GM21529 (cell line): ENCODE data around the gene ERBB4.

Source experiments
- ATAC-seq: cut with Tn5 transposase; IDR thresholded peaks from one replicate; pipeline ENCODE4 v1.9.1; 2021; ENCODE audit not compliant: unreplicated experiment

ERBB4 gene

DNA sequence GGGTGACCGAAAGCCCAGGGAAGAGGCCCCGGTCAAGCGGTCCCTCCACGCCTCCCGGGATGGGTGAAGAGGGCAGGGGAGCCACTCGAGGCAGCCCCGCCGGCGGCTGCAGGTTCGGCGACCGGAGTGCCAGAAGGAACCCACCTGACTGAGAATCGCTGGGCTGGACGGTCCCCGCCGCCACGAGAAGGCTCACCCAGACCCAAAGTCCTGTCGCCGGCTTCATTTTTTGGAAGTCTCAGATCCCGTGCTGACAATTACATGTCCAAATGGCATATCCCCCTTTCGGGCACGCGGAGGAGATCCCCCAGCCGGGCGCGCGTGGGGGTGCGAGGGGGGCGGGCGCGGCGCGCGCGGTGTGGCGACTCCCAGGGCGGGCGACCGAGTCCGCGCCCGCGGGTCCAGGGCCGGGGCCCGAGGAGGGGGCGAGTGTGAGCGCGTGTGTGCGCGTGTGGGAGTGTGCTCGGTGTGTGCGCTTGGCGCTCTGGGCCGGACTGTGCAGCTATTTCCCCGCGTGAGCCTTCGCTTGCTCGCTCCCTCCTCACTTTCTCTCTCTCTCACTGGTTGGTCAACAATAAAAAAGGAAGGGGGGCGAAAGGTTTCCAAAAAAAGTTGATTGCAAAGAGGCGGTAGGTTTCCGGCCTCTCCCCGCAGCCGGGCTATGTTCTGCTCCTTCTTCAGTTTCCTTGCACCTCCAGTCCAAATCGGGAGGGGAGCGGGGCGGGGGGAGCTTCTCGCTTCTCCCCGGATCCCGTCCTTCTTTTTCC, at the start of gene ERBB4:
Gene ERBB4 (minus strand): TSS at position 498 of the 767 bp plus-strand sequence. CDS start 272 bp downstream, at position 226.
- ATAC-seq, result no peak

DNA sequence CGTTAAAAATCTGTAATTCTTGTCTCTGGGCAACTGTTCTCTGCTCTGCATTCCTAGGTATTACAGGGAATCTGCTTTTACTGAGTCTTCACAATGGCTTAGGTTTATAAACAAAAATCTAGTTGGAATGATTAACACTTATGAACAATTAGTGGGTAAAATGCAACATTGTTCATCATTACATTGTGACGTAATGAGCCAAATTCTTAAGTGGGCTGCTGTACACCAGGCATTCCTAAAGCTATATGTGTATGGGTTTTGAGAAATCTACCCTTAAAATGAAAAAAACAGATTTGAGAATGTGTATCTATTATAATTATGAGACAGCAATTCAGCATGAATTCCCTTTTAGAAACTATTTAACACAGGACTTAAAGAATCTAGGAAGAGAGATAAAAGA, 41.5 kb upstream of the ERBB4 start:
- no peak for ATAC-seq

DNA sequence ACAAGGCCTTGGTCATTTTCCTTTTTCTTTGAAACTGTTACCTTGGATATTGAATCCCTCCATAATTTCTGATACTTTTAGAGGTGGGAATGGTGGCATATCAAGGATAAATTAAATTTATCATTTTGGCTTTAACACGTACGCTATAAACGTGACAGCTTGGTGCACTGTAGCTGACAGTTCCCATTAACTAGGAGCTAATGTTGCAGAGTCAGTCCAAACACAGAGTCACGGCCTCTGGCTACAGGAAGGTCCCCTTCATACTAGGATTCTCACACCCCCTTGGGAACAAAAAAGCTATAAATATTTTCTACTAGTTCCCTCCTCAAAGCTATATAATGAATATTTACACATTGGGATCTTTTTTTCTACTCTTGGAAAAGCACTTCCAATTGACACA, 17.7 kb upstream of the ERBB4 start:
- no peak for ATAC-seq

DNA sequence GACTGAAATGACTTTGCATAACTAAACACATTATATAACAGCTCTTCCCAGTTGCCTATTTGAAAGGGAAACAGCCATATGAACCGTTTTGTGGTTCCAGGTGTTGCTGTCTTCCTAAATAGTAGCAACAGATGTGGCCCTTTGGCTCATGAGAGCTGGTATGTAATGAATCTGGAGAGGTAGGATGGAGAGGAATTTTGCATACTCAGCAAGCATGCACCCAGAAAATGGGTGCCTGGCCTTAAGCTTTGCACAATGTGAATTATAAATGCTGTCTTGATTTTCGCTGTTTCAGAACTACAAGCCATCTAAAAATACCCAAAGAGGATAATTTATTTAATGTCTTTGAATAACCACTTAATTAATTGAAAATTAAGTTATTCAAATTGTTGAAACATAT, 15.6 kb upstream of the ERBB4 start:
- no peak for ATAC-seq

DNA sequence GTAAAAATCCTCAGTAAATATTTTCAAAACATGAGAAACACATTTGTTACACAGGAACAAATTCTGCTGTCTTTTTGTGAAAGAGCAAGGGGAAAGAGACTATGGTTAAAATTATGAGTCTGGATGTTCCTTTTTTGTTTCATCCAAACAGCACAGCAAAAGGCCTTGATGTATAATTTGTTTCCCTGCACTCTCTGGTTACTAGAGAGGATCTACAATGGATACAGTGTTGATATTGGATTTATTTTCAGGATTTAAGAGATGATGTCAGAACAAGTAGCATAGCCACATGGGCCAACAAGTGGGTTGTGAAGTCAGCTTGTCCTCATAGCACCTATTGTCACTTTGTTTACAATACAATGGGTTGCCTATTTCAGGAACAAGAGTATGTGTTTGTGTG, 11.3 kb upstream of the ERBB4 start:
- no peak for ATAC-seq

DNA sequence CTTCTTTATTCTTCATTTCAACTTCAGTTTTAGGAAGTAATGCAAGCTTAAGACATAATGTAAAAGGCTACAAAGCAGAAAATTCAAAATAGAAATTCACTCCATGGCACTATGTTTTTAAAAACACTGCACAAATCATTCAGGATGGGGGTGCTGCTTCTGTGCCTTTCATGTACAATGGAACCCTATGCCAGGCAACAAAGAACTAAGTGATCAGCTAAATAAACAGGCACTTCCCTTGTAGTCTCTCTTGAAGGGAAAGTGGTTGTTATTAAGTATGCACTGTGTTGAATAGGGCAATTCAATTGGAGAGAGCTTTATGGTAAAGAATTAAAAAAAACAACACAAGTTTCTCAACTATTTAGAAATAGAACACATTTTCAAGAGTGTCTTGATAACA, 10.9 kb upstream of the ERBB4 start:
- no peak for ATAC-seq

DNA sequence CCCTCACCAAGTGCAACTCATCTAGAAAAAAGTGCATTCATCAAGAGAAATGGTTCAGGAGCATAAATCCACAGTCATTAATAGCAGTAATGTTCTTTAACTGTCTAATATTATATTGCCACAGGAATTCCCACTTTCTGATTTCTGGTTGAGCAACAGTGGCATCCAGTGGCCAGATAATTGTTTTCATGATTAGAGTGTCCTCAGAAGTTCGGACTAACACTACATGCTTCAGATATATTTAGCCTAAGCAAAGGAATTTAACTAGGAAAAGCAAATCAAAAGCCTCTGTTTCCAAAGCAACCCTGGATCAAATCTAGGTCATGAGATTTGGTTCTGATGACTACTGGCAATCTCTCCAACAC, 9.8 kb upstream of the ERBB4 start:
- ATAC-seq, result no peak

DNA sequence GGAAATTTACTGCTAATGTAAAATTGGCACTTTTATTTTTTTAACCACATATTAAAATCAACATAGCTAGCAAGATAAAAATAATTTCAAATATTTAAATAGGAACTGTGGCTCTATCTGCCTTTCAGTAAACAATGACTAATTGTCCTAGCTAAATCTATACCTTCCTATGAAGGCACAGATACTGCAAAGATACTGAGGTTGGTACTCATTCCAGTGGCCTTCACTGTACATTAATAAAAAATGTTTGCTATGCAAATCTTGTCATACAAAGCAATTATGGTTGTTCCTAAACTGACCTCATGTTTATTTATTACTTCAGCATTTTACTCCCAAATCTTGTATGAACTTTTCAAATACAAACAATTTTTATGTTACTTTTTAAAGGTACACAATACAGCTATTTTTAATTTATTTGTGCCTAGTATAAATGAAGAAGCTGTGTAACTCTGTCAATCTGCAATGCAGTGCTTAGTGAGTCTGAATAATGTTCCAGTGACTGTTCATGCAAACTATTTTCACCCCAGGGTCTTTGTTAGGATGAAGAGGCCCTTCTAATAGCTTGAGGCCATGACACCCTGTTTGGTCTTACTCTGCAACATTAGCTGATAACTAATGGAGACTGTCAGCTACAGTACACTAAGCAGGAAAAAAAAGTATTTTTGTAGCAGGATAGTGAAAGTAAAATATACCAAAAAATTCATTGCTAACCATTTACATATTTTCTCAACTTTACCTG, 9.3 kb upstream of the ERBB4 start:
- ATAC-seq, result no peak

DNA sequence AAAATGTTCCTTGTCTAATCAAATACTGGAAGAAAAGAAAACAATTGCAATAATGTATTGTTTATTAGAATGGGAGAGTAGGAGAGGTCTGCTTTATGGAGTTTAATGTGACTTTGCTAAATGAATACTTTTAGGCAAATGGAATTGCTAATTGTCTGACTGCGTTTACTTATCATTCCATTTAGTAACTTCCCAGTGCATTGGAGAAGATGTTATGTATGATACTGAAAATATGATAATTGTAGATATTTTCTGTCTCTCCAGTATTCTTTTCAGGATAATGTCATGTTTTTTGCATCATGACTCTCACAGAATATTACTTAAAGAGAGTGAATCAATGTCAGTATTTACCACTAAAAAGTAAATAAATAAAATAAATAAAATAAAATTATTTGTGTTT, 8.1 kb upstream of the ERBB4 start:
- ATAC-seq, result no peak

DNA sequence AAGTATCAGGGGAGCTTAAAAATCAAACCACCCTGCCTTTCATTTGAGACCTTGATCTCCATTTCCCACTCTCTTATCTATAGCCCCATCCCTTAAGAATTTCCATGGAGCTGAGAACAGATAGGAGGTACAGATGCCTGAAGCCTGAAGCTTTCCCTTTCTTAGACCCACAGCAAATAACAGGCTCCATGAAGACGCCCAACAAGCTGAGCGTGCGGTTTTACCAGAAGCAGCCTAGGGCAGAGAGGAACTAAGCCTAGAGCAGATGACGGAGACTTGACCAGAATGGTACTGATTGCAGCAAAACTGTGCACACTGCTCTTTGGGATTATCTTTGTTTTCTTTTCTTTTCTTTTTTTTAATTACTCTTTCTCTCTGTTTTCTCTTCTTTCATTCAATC, 1.7 kb upstream of the ERBB4 start:
- no peak for ATAC-seq

DNA sequence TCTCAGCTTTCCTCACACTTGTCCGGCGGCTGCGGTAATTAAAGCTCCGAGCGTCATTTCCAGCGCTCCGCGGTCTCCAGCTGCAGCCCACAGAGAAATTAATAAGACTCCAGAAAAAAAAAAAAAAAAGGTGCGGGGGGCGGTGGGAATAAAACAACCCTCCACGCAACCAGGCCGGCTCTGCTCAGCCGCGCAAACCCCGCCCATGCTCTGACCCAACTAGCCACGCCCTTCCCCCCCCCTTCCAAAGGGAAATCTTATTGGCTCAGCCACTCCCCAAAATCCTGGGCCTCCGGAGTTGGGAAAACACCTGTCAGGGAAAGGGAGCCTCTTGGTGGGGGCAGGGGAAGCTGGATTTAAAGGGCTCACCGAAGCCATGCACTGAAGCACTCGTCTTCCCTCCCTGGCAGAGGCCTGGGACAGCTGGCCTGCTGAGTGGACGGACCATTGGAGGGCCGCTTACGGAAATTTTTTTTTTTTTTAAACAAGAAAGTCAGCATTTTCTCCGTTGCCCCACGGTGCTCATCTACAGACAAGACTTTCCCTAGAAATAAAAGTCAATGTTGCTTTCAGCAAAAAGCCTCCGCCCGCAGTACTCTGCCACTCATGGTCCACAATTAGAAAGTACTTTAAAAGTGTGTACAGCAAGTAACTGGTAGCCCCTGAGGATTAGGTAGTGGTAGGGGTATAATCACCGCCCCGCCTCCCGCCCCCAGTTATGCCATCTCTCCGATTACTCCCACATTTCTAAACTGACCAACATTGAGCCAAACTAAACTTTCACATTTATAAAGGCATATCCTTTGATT, 674 bp upstream of the ERBB4 start:
- ATAC-seq, result no peak

DNA sequence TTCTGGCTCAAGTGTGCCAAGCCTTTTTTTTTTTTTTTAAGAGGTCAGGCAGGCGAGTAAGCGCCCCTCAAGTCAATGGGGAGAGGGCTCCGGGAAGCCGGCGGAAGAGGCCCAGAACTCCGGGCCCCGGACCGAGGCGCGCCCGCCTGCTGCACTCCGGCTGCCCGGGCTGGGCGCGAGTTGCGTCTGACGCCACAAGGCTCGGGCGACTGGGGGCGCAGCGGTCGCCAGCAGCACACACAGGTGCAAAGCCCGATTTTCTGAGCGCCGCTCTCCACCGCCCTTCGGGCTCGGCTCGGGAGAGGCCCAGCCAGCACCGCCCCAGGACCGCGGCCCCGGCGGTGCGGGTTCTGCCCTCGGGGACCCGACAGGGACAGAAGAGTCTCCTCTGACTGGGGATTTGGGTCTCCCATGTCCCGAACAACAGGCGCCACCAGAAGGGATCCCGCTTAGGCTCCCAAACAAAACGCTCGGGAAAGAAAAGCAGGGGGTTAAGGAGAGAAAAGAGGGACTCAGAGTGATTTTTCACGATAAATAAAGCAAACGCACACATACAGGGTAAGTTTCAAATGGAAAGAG, 787 bp downstream of the ERBB4 start:
- no peak for ATAC-seq

DNA sequence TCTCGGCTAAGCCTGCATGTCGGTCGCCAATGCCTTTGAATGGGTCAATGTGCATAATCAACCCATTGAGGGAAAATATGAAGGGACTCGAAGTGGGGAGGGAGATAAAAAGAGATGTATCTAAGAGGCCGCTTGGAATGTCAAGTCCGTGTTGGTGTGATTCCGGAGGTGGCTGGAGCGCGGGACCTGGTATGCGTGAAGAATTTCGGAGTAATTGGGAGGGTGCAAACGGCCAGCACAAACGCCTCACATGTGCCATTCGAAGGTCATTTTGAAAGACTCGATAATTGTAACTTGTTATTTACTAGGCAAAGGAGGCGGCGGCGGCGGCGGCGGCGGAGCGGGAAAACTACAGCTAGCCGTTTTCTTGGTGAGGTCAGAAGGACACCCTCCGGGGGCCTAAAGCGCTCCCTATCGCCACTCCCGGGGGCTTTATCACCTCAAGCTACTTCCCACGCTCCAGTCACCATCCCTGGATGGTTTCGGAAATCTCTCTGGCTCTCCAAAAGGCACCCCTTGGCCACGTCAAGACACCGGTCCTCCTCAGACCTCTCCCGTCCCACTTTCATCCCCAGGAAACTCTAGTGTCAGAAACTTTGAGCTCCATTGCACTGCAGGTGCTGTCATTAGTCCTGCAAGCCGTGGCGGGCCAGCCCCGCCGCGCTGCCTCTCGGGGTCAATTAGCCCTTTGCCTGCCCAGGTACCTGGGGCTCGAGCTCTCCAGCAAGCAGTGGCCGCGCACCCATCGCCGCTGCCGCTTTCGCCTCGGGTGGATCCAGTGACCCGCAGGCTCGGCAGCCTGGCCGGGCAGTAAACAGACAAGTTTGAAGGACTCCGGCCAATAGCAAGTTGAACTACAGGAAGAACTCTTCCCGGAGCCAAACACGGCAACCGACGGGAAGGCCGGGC, 1.5 kb downstream of the ERBB4 start:
- ATAC-seq, result no peak

DNA sequence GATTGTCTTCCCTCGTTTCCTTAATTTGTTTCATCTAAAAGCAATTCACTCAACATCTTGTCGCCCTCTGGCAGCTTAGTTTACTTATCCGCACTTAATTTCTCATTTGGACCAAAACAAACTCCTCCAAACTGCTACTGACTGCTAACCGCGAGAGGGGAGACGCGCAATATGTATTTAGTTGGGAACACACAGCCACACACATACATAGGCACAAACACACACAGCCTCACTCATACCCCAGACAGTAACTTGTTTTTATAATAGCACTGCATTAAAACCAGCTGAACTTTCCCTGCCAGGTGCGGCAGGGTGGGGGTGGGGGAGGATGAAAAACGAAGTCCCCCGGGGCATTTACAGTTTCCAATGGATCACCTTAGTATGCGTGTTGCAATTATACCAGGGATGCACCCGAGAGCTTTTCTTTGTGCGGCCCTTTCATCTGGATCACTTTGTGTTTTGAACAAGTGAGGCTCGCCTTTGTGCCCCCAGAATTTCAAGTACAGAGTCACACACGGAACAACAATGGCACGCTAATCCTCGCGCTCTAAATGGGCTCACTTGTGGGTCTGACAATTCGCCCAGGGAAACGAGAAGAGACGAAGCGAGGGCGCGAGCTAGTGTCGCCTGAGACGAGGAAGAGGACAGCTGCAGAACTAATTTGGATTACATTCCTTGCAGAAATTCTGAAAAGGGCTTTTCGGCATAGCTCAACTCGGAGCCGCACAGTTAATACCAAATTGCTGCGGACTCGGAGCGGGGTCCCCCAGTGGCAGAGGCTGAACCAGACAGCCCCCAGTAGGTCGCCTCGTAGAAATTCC, 2.4 kb downstream of the ERBB4 start:
- no peak for ATAC-seq

DNA sequence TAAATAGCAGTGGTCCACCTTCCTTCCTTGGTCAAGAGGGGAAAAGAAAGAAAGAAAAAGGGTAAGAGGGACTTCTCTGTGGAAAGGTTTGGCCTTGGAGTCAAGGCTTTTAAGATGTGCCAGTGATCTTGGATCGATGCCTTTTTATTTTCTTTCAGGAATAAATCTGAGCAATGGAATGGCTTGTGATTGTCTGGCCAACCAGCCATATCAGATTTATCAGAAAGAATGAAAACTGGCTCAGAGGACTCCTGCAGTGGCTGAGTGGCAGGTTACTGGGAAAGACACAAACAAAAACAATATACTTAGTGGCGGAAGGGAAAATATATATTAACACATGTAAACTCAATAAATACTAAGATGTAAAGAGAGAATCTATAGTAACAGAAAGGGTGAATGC, 4.3 kb downstream of the ERBB4 start:
- no peak for ATAC-seq

DNA sequence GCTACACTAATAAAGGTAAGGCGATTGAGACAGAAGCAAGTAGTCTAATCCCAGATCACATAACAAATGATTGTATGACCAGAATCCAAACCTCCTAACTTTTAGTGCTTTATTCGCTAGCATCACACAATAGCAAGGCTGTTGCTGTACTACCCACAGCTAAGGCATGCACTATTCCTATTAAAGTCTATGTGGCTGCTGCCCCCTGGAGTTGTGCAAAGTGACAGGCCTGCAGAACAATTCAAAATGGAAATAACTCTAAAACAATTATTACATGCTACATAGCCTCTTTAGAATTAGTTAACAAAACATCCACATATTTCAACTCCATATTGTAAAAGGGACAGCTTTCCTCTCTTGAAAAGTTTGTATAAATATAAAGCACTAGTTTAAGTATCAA, 6.0 kb downstream of the ERBB4 start:
- ATAC-seq, result no peak

DNA sequence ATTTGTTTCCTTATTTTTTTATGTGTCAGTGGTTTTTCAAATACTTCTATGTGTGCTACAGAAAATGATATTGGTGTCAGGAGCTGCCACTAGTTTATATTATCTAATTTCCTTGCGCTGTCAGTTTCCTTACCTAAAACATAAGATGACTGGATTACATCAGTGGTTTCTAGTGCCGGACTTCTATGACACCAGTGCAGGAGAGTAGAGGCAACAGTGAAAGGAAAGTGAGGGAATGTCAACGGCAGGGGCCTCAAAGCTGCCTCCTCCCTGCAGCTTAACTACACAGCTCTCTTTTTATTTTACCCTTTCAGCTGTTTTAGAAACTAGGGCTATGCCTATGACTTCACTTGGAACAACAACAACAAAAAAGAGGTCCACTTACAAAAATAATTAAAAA, 6.5 kb downstream of the ERBB4 start:
- ATAC-seq, result no peak

DNA sequence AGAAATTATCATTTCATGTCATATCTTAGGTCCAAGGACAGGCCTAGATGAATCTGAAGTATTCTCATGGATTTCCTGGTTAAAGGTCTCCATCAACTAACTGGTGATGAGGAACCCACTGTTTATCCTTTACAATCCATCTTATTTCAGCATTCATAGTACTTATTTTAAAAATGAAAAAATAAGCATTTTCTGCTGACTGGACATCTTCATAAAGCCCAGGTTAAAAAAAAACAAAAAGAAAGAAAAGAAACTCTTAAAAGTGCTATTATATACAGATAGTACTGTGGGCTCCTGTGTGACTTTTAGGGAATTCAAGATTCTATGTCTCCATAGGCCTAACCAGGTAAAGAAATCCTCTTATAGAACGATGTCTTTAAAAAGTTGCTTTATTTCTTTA, 7.1 kb downstream of the ERBB4 start:
- ATAC-seq, result no peak

DNA sequence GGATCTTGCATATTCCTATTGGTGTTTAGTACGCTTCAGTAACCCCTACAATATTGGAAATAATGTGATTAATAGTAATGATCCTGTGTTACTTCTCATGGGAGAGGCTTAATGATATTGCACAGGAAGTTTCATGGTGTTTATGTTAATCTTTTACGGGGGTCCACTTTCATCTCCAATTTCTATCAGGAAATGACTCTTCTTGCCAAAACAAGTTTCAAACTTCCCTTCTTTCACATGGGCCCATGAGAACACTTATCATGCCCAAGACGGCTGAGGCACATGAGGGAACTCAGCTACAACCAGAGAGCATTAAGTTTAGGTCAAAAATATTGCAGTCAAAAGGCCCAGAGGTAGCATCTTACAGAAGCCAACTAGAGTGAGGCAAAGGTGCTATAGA, 7.6 kb downstream of the ERBB4 start:
- no peak for ATAC-seq

DNA sequence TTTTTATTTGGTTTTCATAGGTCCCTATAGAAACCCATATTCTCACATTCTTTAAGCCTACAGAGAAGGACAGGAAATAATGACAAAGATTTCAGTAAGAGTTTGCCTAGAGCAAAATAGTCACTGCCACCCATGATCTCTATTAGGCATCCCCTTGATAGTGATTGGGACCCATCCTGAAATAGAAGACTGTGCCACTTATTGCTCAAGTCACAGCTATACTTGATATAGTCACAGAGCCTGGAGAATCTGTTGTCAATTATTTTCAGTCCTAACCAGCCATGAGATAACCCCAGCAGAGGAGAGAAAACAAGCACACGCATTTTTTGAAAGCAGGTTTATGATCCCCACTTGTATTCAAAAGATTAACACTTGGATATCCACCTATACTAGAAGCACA, 8.2 kb downstream of the ERBB4 start:
- ATAC-seq, result no peak
